HUES48 (cell line): ENCODE measurements around the gene TGFBR3.

Experiments used
- H3K27ac ChIP-seq: one replicate; pipeline ENCODE4 v1.7.0; 2013; ENCODE audit warnings: low read depth, low read length, inconsistent platforms
- H3K27me3 ChIP-seq: 2 replicates; pipeline ENCODE4 v1.6.1; 2013; ENCODE audit warnings: mild to moderate bottlenecking, low read length; ENCODE audit not compliant: control insufficient read depth, insufficient read depth
- H3K36me3 ChIP-seq: 2 replicates; pipeline ENCODE4 v1.6.1; 2013; ENCODE audit warnings: low read length; ENCODE audit not compliant: control insufficient read depth, insufficient read depth
- H3K4me1 ChIP-seq: 2 replicates; pipeline ENCODE4 v1.6.1; 2013; ENCODE audit warnings: mild to moderate bottlenecking, low read length; ENCODE audit not compliant: control insufficient read depth, insufficient read depth
- H3K4me3 ChIP-seq: 2 replicates; pipeline ENCODE4 v1.5.1; 2013; ENCODE audit warnings: mild to moderate bottlenecking, low read depth, low read length
- H3K9ac ChIP-seq: 2 replicates; pipeline ENCODE4 v1.6.1; 2013; ENCODE audit warnings: mild to moderate bottlenecking, low read depth, low read length, moderate library complexity
- H3K9me3 ChIP-seq: 2 replicates; pipeline ENCODE4 v1.6.1; 2013; ENCODE audit warnings: low read length; ENCODE audit not compliant: control insufficient read depth, insufficient read depth

The TGFBR3 gene

GRCh38 chr1:91789273-91789997 lies 96.5 kb downstream of the TGFBR3 start:
- Histone ChIP-seq H3K27ac (no peak overlapping the region), H3K27me3 (no peaks in the 10 kb centered on the region), H3K36me3 (no peaks in the 10 kb centered on the region), H3K9ac (no peak overlapping the region), H3K4me1 (peaks cover 36% of the 10 kb centered on the region), H3K9me3 (no peaks in the 10 kb centered on the region), H3K4me3 (no peak overlapping the region)

GRCh38 chr1:91787919-91788318 lies 98.0 kb downstream of the TGFBR3 start:
- Histone ChIP-seq H3K9me3 (no peaks in the 10 kb centered on the region), H3K36me3 (no peaks in the 10 kb centered on the region), H3K9ac (no peak overlapping the region), H3K27me3 (no peaks in the 10 kb centered on the region), H3K27ac (no peak overlapping the region), H3K4me1 (peaks cover 32% of the 10 kb centered on the region), H3K4me3 (no peak overlapping the region)

GRCh38 chr1:91784616-91785015 lies 101.3 kb downstream of the TGFBR3 start:
- H3K4me1 ChIP-seq: no peaks in the 10 kb centered on the region
- no peak overlapping the region for H3K4me3 ChIP-seq
- no peak overlapping the region for H3K9ac ChIP-seq
- H3K9me3 ChIP-seq: no peaks in the 10 kb centered on the region
- H3K36me3 ChIP-seq: no peaks in the 10 kb centered on the region
- no peak overlapping the region for H3K27ac ChIP-seq
- no peaks in the 10 kb centered on the region for H3K27me3 ChIP-seq

- no peak overlapping the region for H3K27ac ChIP-seq
- H3K4me3 ChIP-seq: no peak overlapping the region
- no peaks in the 10 kb centered on the region for H3K36me3 ChIP-seq
- H3K9me3 ChIP-seq: no peaks in the 10 kb centered on the region
- peaks cover 3% of the 10 kb centered on the region for H3K4me1 ChIP-seq
- no peaks in the 10 kb centered on the region for H3K27me3 ChIP-seq
- H3K9ac ChIP-seq: no peak overlapping the region
Measured at GRCh38 chr1:91784191-91784590, 101.8 kb downstream of the TGFBR3 start.

GRCh38 chr1:91783423-91784170 lies 102.4 kb downstream of the TGFBR3 start:
- Histone ChIP-seq H3K27me3 (no peaks in the 10 kb centered on the region), H3K4me1 (peaks cover 9% of the 10 kb centered on the region), H3K36me3 (no peaks in the 10 kb centered on the region), H3K27ac (no peak overlapping the region), H3K9ac (no peak overlapping the region), H3K9me3 (no peaks in the 10 kb centered on the region), H3K4me3 (no peak overlapping the region)

GRCh38 chr1:91781901-91782622 lies 103.9 kb downstream of the TGFBR3 start:
- H3K36me3 ChIP-seq: no peaks in the 10 kb centered on the region
- no peak overlapping the region for H3K9ac ChIP-seq
- no peaks in the 10 kb centered on the region for H3K9me3 ChIP-seq

GRCh38 chr1:91781371-91781825 lies 104.6 kb downstream of the TGFBR3 start:
- no peaks in the 10 kb centered on the region for H3K9me3 ChIP-seq
- no peaks in the 10 kb centered on the region for H3K27me3 ChIP-seq
- no peak overlapping the region for H3K4me3 ChIP-seq
- no peaks in the 10 kb centered on the region for H3K36me3 ChIP-seq
- no peak overlapping the region for H3K27ac ChIP-seq
- H3K4me1 ChIP-seq: peaks cover 9% of the 10 kb centered on the region
- H3K9ac ChIP-seq: no peak overlapping the region

More at GRCh38 chr1:91781901-91782622, 103.9 kb downstream of the TGFBR3 start:
- Histone ChIP-seq H3K27me3 (no peaks in the 10 kb centered on the region), H3K4me3 (no peak overlapping the region), H3K27ac (no peak overlapping the region), H3K4me1 (peaks cover 9% of the 10 kb centered on the region)

- Histone ChIP-seq H3K9ac (no peak overlapping the region), H3K36me3 (no peaks in the 10 kb centered on the region), H3K27me3 (no peaks in the 10 kb centered on the region), H3K27ac (peak overlapping the region; percentile 46), H3K9me3 (no peaks in the 10 kb centered on the region), H3K4me1 (peaks cover 15% of the 10 kb centered on the region), H3K4me3 (no peak overlapping the region)
Measured at GRCh38 chr1:91779548-91780021, 106.4 kb downstream of the TGFBR3 start.

- H3K27ac ChIP-seq: peak overlapping the region; percentile 46
- no peak overlapping the region for H3K4me3 ChIP-seq
- peaks cover 15% of the 10 kb centered on the region for H3K4me1 ChIP-seq
- no peaks in the 10 kb centered on the region for H3K27me3 ChIP-seq
- H3K9me3 ChIP-seq: no peaks in the 10 kb centered on the region
- H3K36me3 ChIP-seq: no peaks in the 10 kb centered on the region
- H3K9ac ChIP-seq: no peak overlapping the region
Measured at GRCh38 chr1:91778964-91779363, 107.0 kb downstream of the TGFBR3 start.

- Histone ChIP-seq H3K4me1 (peaks cover 15% of the 10 kb centered on the region), H3K27me3 (no peaks in the 10 kb centered on the region), H3K9ac (no peak overlapping the region), H3K4me3 (no peak overlapping the region), H3K9me3 (no peaks in the 10 kb centered on the region), H3K27ac (no peak overlapping the region), H3K36me3 (no peaks in the 10 kb centered on the region)
Measured at GRCh38 chr1:91777630-91778300, 108.2 kb downstream of the TGFBR3 start.
